ENCODE measurements around the gene SERPINB2. TPM values are rescaled to one million over a fixed set of nuclear protein-coding genes. Genes with fewer than 3 reads are reported as not detected.

SERPINB2 gene
- total RNA-seq (2013; cell fraction: nucleolus; rRNA removed), result 2.4 and 3.3 TPM in 2 replicates
- 12.2 and 19.0 TPM in 2 replicates for total RNA-seq (2014; rRNA removed)
- total RNA-seq (2014; rRNA removed; fragmentation: Illumina TruSeq; extraction: Trizol), result 12.2 and 12.9 TPM in 2 replicates
- 9.6 and 12.5 TPM in 2 replicates for total RNA-seq (2021)
- 0.21 TPM for polyA plus RNA-seq (2011; ENCODE audit: low read depth)
- 25.3 and 32.2 TPM in 2 replicates for polyA plus RNA-seq (2011; rRNA removed)
- 14.6 and 15.7 TPM in 2 replicates for polyA plus RNA-seq (2011; cell fraction: cytosol; rRNA removed)
- polyA plus RNA-seq (2011; cell fraction: nucleus; rRNA removed), result 9.3 and 15.7 TPM in 2 replicates
- 0.32 and 0.45 TPM in 2 replicates for polyA plus RNA-seq (2012)
- polyA plus RNA-seq (2014; fragmentation: Illumina TruSeq; extraction: Trizol), result 19.2 and 22.2 TPM in 2 replicates
- polyA plus RNA-seq (2014; fragmentation: Nextera tagmentation; extraction: Ambion mirVana), result 10 to 100 TPM; 14.6 to 15.5 TPM
- polyA plus RNA-seq (2014; rRNA removed), result 11.2 and 17.2 TPM in 2 replicates
- 10 to 100 TPM; 12.4 to 13.4 TPM for polyA plus RNA-seq (2016; fragmentation: Nextera tagmentation; extraction: Ambion mirVana)
- polyA minus RNA-seq (2011; rRNA and poly(A)+ RNA removed), result 11.7 and 12.2 TPM in 2 replicates
- polyA minus RNA-seq (2011; cell fraction: cytosol; rRNA and poly(A)+ RNA removed), result 1.8 and 4.4 TPM in 2 replicates
- 3.2 and 4.4 TPM in 2 replicates for polyA minus RNA-seq (2011; cell fraction: nucleus; rRNA and poly(A)+ RNA removed)
- percentile 36 among the genes with signal in this experiment for Bru-seq, nascent RNA
- percentile 38 among the genes with signal in this experiment for BruChase-seq, experiment 1, labeled RNA remaining after a 6-hour chase
- percentile 32 among the genes with signal in this experiment for BruChase-seq, experiment 2, labeled RNA remaining after a 2-hour chase
- long read RNA-seq, experiment 1, transcript SERPINB2-201 (8 exons, 1,913 nt), result major isoform, 31 of 32 reads
- long read RNA-seq, experiment 1, partial matches to known transcripts, result 1 of 32 reads
- long read RNA-seq, experiment 1, other reads (novel, unspliced or antisense), result 0 of 32 reads
- long read RNA-seq, experiment 2, transcript SERPINB2-201 (8 exons, 1,913 nt), result major isoform, 20 of 25 reads
- long read RNA-seq, experiment 2, partial matches to known transcripts, result 5 of 25 reads
- long read RNA-seq, experiment 2, other reads (novel, unspliced or antisense), result 0 of 25 reads

- SMC1A ChIA-PET (ENCODE audit: uncharacterized antibody, unreplicated experiment), result interaction anchor here (0.7 to 2.8 kb wide), 8 partner anchors 13 to 76 kb away, joined by 3 to 13 read pairs (median 3); no protein-coding TSS in a partner anchor
- DNase-seq (ENCODE audit: low read depth, low spot score) (no peak), ATAC-seq (peak; percentile 68), FAIRE-seq (no peak)
- H4K20me1 ChIP-seq (ENCODE audit: control insufficient read depth, insufficient read depth), result no peaks in the 10 kb centered on the region
- RAD21 ChIA-PET (ENCODE audit: unreplicated experiment), result interaction anchor here (1.2 to 2.8 kb wide), 3 partner anchors 9 to 48 kb away, joined by 6 to 22 read pairs (median 6); no protein-coding TSS in a partner anchor
- no peak within 1 kb of the TSS for H2AFZ ChIP-seq (ENCODE audit: control insufficient read depth, low read depth, low read length)
- H3K9ac ChIP-seq (ENCODE audit: control insufficient read depth, insufficient read depth, low read length), result no peak within 1 kb of the TSS
- H3K4me1 ChIP-seq (ENCODE audit: control insufficient read depth, insufficient read depth, low read length), result no peaks in the 10 kb centered on the region
- intact Hi-C loops (cut with micrococcal nuclease; ENCODE audit: unreplicated experiment) (no loop called here), in situ Hi-C loops (cut with MboI) (no loop called here)
- H3K27me3 ChIP-seq (replicated peaks in 1 of 2; ENCODE audit: control insufficient read depth in 2 of 2, insufficient read depth in 2 of 2, low read length in 1 of 2), result no peaks in the 10 kb centered on the region
- CTCF ChIA-PET, result interaction anchor here (0.6 to 1.9 kb wide), 6 partner anchors 9 to 92 kb away, joined by 3 to 10 read pairs (median 3); no protein-coding TSS in a partner anchor
- no peaks in the 10 kb centered on the region for H3K36me3 ChIP-seq (ENCODE audit: control insufficient read depth in 2 of 2, insufficient read depth in 2 of 2, low read length in 1 of 2)
- WGBS (ENCODE audit: insufficient coverage, insufficient replicate concordance, low lambda C conversion rate, missing lambda C conversion rate), result 0% methylated on average over 1 of the region's 1 CpG
- no peaks in the 10 kb centered on the region for H3K9me3 ChIP-seq (replicated peaks; ENCODE audit: control insufficient read depth, insufficient read depth, low read length)
- no peak within 1 kb of the TSS for H3K4me2 ChIP-seq (ENCODE audit: control insufficient read depth, insufficient read depth)
- H3K4me3 ChIP-seq, result no peak within 1 kb of the TSS
- peak; percentile 79; the same call in 1 of the 2 replicates for TF ChIP-seq TCF7 (IDR thresholded peaks at IDR 0.05; ENCODE audit: borderline replicate concordance)
- TF ChIP-seq ZSCAN29 (IDR thresholded peaks at IDR 0.05), result no peak
- TF ChIP-seq SRF (IDR thresholded peaks at IDR 0.05; ENCODE audit: low read depth in 2 of 2, low read length in 2 of 2), result no peak
- TF ChIP-seq JUNB (IDR thresholded peaks at IDR 0.05), result peak; percentile 76
- TF ChIP-seq CHD2 (IDR thresholded peaks at IDR 0.05; ENCODE audit: borderline replicate concordance, low read depth, low read length), result no peak
- TF ChIP-seq SREBF2 (IDR thresholded peaks at IDR 0.05; ENCODE audit: low read length), result no peak
- TF ChIP-seq SIX5 (IDR thresholded peaks at IDR 0.05; ENCODE audit: low read depth, low read length, severe bottlenecking), result no peak
- TF ChIP-seq BCL11A (IDR thresholded peaks at IDR 0.05; ENCODE audit: low read depth, low read length), result no peak
- TF ChIP-seq ATF7 (IDR thresholded peaks at IDR 0.05; ENCODE audit: low read depth), result peak; percentile 50; the same call in 1 of the 2 replicates
- TF ChIP-seq CREB1 (IDR thresholded peaks at IDR 0.05; ENCODE audit: low read depth), result peak; percentile 43; the same call in 1 of the 2 replicates
- peak; percentile 59; the same call in 1 of the 2 replicates for TF ChIP-seq NFIC (IDR thresholded peaks at IDR 0.05; ENCODE audit: low read depth, low read length)
- TF ChIP-seq, protein P1, sequence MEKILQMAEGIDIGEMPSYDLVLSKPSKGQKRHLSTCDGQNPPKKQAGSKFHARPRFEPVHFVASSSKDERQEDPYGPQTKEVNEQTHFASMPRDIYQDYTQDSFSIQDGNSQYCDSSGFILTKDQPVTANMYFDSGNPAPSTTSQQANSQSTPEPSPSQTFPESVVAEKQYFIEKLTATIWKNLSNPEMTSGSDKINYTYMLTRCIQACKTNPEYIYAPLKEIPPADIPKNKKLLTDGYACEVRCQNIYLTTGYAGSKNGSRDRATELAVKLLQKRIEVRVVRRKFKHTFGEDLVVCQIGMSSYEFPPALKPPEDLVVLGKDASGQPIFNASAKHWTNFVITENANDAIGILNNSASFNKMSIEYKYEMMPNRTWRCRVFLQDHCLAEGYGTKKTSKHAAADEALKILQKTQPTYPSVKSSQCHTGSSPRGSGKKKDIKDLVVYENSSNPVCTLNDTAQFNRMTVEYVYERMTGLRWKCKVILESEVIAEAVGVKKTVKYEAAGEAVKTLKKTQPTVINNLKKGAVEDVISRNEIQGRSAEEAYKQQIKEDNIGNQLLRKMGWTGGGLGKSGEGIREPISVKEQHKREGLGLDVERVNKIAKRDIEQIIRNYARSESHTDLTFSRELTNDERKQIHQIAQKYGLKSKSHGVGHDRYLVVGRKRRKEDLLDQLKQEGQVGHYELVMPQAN (conservative IDR thresholded peaks at IDR 0.05), result no peak
- TF ChIP-seq RELA (IDR thresholded peaks at IDR 0.05; ENCODE audit: borderline replicate concordance, partially characterized antibody), result no peak
- no peak for TF ChIP-seq EED (IDR thresholded peaks at IDR 0.05; ENCODE audit: low read depth)
- TF ChIP-seq RUNX3 (IDR thresholded peaks at IDR 0.05; ENCODE audit: low read length), result peak; percentile 18; the same call in 1 of the 2 replicates
- no peak for TF ChIP-seq NFXL1 (IDR thresholded peaks at IDR 0.05; ENCODE audit: borderline replicate concordance)
- TF ChIP-seq ATF3 (IDR thresholded peaks at IDR 0.05; ENCODE audit: borderline replicate concordance, extremely low read depth, low read depth, low read length), result no peak
- TF ChIP-seq TARDBP (IDR thresholded peaks at IDR 0.05; ENCODE audit: borderline replicate concordance), result no peak
- 0 out of 2 replicates have a peak, but pooled peaks have one; percentile 30 for TF ChIP-seq ZBED1 (IDR thresholded peaks at IDR 0.05; ENCODE audit: borderline replicate concordance)
- no TSS peak for BruUV-seq (replicated peaks)
- H3K79me2 ChIP-seq (ENCODE audit: control insufficient read depth, insufficient read depth, low read length), result no peaks in the 10 kb centered on the region
- POLR2A ChIA-PET, result interaction anchor here (1.3 to 1.5 kb wide), 2 partner anchors 47 to 50 kb away, joined by 3 to 5 read pairs; no protein-coding TSS in a partner anchor
- no peak within 1 kb of the TSS for H3K27ac ChIP-seq (ENCODE audit: control insufficient read depth, insufficient read depth)
Measured at GRCh38 chr18:63887424-63887823, at the start of gene SERPINB2. Gene SERPINB2 (plus strand): TSS chr18:63887705. CDS start chr18:63891445, 3,740 bp downstream.

All from GM12878 (cell line).